Trophoblast cell (in vitro differentiated cells and primary cell): ENCODE measurements around the gene TSSC4.

ENCODE experiments used
- DNase-seq, 2 donors: peaks; one replicate each; pipeline ENCODE4 v3.0.0-alpha.2; 2016
- H2AFZ ChIP-seq: 2 replicates; pipeline ENCODE4 v1.6.1; 2013; ENCODE audit warnings: low read length, moderate library complexity, mild to moderate bottlenecking; ENCODE audit not compliant: insufficient read depth, poor library complexity
- H2AK5ac ChIP-seq: 2 replicates; pipeline ENCODE4 v1.6.1; 2013; ENCODE audit warnings: mild to moderate bottlenecking, low read length
- H2BK120ac ChIP-seq: 2 replicates; pipeline ENCODE4 v1.6.1; 2013; ENCODE audit warnings: low read length, mild to moderate bottlenecking, moderate library complexity; ENCODE audit not compliant: insufficient read depth, poor library complexity
- H2BK12ac ChIP-seq: 2 replicates; pipeline ENCODE4 v1.6.1; 2013; ENCODE audit warnings: mild to moderate bottlenecking, low read length, moderate library complexity
- H2BK5ac ChIP-seq: 2 replicates; pipeline ENCODE4 v1.6.1; 2013; ENCODE audit warnings: low read length, low read depth, moderate library complexity, mild to moderate bottlenecking; ENCODE audit not compliant: poor library complexity
- H3K14ac ChIP-seq: 2 replicates; pipeline ENCODE4 v1.6.1; 2013; ENCODE audit warnings: mild to moderate bottlenecking, low read length
- H3K18ac ChIP-seq: 2 replicates; pipeline ENCODE4 v1.6.1; 2013; ENCODE audit warnings: mild to moderate bottlenecking, low read length
- H3K23ac ChIP-seq: 2 replicates; pipeline ENCODE4 v1.6.1; 2013; ENCODE audit warnings: low read length
- H3K27ac ChIP-seq: 2 replicates; pipeline ENCODE4 v1.5.1; 2013; ENCODE audit warnings: low read depth, mild to moderate bottlenecking, inconsistent platforms, low read length, moderate library complexity
- H3K27me3 ChIP-seq: 2 replicates; pipeline ENCODE4 v1.6.1; 2013; ENCODE audit warnings: inconsistent platforms, mild to moderate bottlenecking, low read length, moderate library complexity; ENCODE audit not compliant: insufficient read depth
- H3K36me3 ChIP-seq, 2 experiments: 1 replicate in 1 of 2; 2 replicates in 1 of 2; pipeline ENCODE4 v1.6.1; 2013; ENCODE audit warnings: low read length in 2 of 2, mild to moderate bottlenecking in 2 of 2, moderate library complexity in 1 of 2; ENCODE audit not compliant: insufficient read depth in 2 of 2, control insufficient read depth in 1 of 2
- H3K4ac ChIP-seq: 2 replicates; pipeline ENCODE4 v1.6.1; 2013; ENCODE audit warnings: low read depth, mild to moderate bottlenecking, low read length, moderate library complexity
- H3K4me1 ChIP-seq, 2 experiments: 1 replicate in 1 of 2; 2 replicates in 1 of 2; pipeline ENCODE4 v1.6.1; 2013; ENCODE audit warnings: low read length in 2 of 2, mild to moderate bottlenecking in 2 of 2, moderate library complexity in 1 of 2; ENCODE audit not compliant: insufficient read depth in 2 of 2, control insufficient read depth in 1 of 2
- H3K4me2 ChIP-seq: 2 replicates; pipeline ENCODE4 v1.6.1; 2013; ENCODE audit warnings: inconsistent platforms, mild to moderate bottlenecking, low read length, moderate library complexity
- H3K4me3 ChIP-seq: 2 replicates; pipeline ENCODE4 v1.5.1; 2013; ENCODE audit warnings: mild to moderate bottlenecking, low read depth, low read length, inconsistent platforms
- H3K79me1 ChIP-seq: one replicate; pipeline ENCODE4 v1.6.1; 2013; ENCODE audit warnings: low read length
- H3K79me2 ChIP-seq: 2 replicates; pipeline ENCODE4 v1.6.1; 2013; ENCODE audit warnings: low read length, mild to moderate bottlenecking; ENCODE audit not compliant: control insufficient read depth, insufficient read depth, poor library complexity
- H3K9ac ChIP-seq: 2 replicates; pipeline ENCODE4 v1.6.1; 2013; ENCODE audit warnings: mild to moderate bottlenecking, low read length
- H3K9me3 ChIP-seq: 2 replicates; pipeline ENCODE4 v1.6.1; 2013; ENCODE audit warnings: low read depth, mild to moderate bottlenecking, control low read depth, inconsistent platforms, low read length; ENCODE audit not compliant: insufficient read depth
- H4K12ac ChIP-seq: 2 replicates; pipeline ENCODE4 v1.6.1; 2013; ENCODE audit warnings: low read depth, mild to moderate bottlenecking, low read length, moderate library complexity
- H4K8ac ChIP-seq: 2 replicates; pipeline ENCODE4 v1.6.1; 2013; ENCODE audit warnings: low read depth, mild to moderate bottlenecking, low read length, moderate library complexity
- H4K91ac ChIP-seq: one replicate; pipeline ENCODE4 v1.6.1; 2013; ENCODE audit warnings: low read depth, mild to moderate bottlenecking, low read length, moderate library complexity
- WGBS: extraction: QIAGEN DNeasy Blood & Tissue Kit; methylation state at CpG from one replicate; pipeline ENCODE4 v1.1.7; 2013; ENCODE audit warnings: missing lambda C conversion rate; ENCODE audit not compliant: insufficient read length, insufficient coverage; ENCODE audit errors: extremely low coverage; 5-methylcytosine and 5-hydroxymethylcytosine counted together

Gene TSSC4

GRCh38 chr11:2406878-2407410 lies 6.4 kb downstream of the TSSC4 start:
- H2AK5ac ChIP-seq = no peak overlapping the region
- no peak overlapping the region for H2BK12ac ChIP-seq
- no peak overlapping the region for H3K14ac ChIP-seq
- no peak overlapping the region for H2AFZ ChIP-seq
- no peak overlapping the region for H2BK120ac ChIP-seq
- H3K9ac ChIP-seq = no peak overlapping the region
- H3K4ac ChIP-seq = no peak overlapping the region
- no peaks in the 10 kb centered on the region for H3K9me3 ChIP-seq
- H3K4me1 ChIP-seq = no peaks in the 10 kb centered on the region
- no peak overlapping the region for H4K91ac ChIP-seq
- H3K27me3 ChIP-seq = no peaks in the 10 kb centered on the region
- H4K12ac ChIP-seq = no peak overlapping the region
- peaks cover 20 to 21% of the 10 kb centered on the region in 2 experiments for H3K36me3 ChIP-seq
- no peak overlapping the region for H4K8ac ChIP-seq
- no peak overlapping the region for H3K4me3 ChIP-seq
- no peaks in the 10 kb centered on the region for H3K79me1 ChIP-seq
- H3K23ac ChIP-seq = no peak overlapping the region
- H3K4me2 ChIP-seq = no peak overlapping the region
- no peak overlapping the region for H2BK5ac ChIP-seq
- DNase-seq = no peak
- no peak overlapping the region for H3K18ac ChIP-seq
- no CpG with 5 or more reads among the region's 24 CpGs for WGBS
- H3K27ac ChIP-seq = no peak overlapping the region
- no peaks in the 10 kb centered on the region for H3K79me2 ChIP-seq

GRCh38 chr11:2408671-2409070 lies 8.1 kb downstream of the TSSC4 start:
- Histone ChIP-seq H4K8ac (no peak overlapping the region), H2BK120ac (no peak overlapping the region), H3K18ac (no peak overlapping the region), H3K79me2 (no peaks in the 10 kb centered on the region), H3K4me1 (no peaks in the 10 kb centered on the region), H3K4ac (no peak overlapping the region), H3K9me3 (no peaks in the 10 kb centered on the region), H3K4me2 (no peak overlapping the region), H2BK12ac (no peak overlapping the region), H3K27ac (no peak overlapping the region), H2AFZ (no peak overlapping the region), H3K9ac (no peak overlapping the region), H3K4me3 (no peak overlapping the region), H4K12ac (no peak overlapping the region), H2BK5ac (no peak overlapping the region), H3K27me3 (no peaks in the 10 kb centered on the region), H3K14ac (no peak overlapping the region), H3K23ac (no peak overlapping the region), H3K79me1 (no peaks in the 10 kb centered on the region), H2AK5ac (no peak overlapping the region), H3K36me3 (peaks cover 3 to 4% of the 10 kb centered on the region in 2 experiments), H4K91ac (no peak overlapping the region)
- DNase-seq = no peak
- no CpG with 5 or more reads among the region's 11 CpGs for WGBS

- no peak overlapping the region for H3K18ac ChIP-seq
- H3K79me2 ChIP-seq = no peaks in the 10 kb centered on the region
- no peak overlapping the region for H3K23ac ChIP-seq
- H3K9ac ChIP-seq = no peak overlapping the region
- H4K8ac ChIP-seq = no peak overlapping the region
- H3K4me3 ChIP-seq = no peak overlapping the region
- H4K91ac ChIP-seq = no peak overlapping the region
- H2AK5ac ChIP-seq = no peak overlapping the region
- no peak overlapping the region for H3K4ac ChIP-seq
- DNase-seq = no peak
- no peak overlapping the region for H2BK12ac ChIP-seq
- no peak overlapping the region for H3K4me2 ChIP-seq
- no peak overlapping the region for H2AFZ ChIP-seq
- no peaks in the 10 kb centered on the region for H3K79me1 ChIP-seq
- H2BK5ac ChIP-seq = no peak overlapping the region
- no peak overlapping the region for H4K12ac ChIP-seq
- H3K4me1 ChIP-seq = no peaks in the 10 kb centered on the region
- no peak overlapping the region for H3K27ac ChIP-seq
- no CpG with 5 or more reads among the region's 16 CpGs for WGBS
- H3K36me3 ChIP-seq = no peaks in the 10 kb centered on the region
- no peaks in the 10 kb centered on the region for H3K27me3 ChIP-seq
- no peak overlapping the region for H2BK120ac ChIP-seq
- H3K9me3 ChIP-seq = no peaks in the 10 kb centered on the region
- H3K14ac ChIP-seq = no peak overlapping the region
These were observed 8.6 kb downstream of the TSSC4 start for GRCh38 chr11:2409126-2409525.

- no peak overlapping the region for H3K27ac ChIP-seq
- H4K8ac ChIP-seq = no peak overlapping the region
- H3K4me3 ChIP-seq = no peak overlapping the region
- H2BK120ac ChIP-seq = no peak overlapping the region
- H2AK5ac ChIP-seq = no peak overlapping the region
- WGBS = no CpG with 5 or more reads among the region's 42 CpGs
- H3K36me3 ChIP-seq = no peaks in the 10 kb centered on the region
- H3K4ac ChIP-seq = no peak overlapping the region
- no peaks in the 10 kb centered on the region for H3K27me3 ChIP-seq
- no peaks in the 10 kb centered on the region for H3K9me3 ChIP-seq
- no peak overlapping the region for H4K91ac ChIP-seq
- no peak overlapping the region for H2BK5ac ChIP-seq
- H2BK12ac ChIP-seq = no peak overlapping the region
- no peak overlapping the region for H3K4me2 ChIP-seq
- no peak overlapping the region for H4K12ac ChIP-seq
- no peak for DNase-seq
- H3K14ac ChIP-seq = no peak overlapping the region
- H3K18ac ChIP-seq = no peak overlapping the region
- no peak overlapping the region for H3K9ac ChIP-seq
- no peaks in the 10 kb centered on the region for H3K79me1 ChIP-seq
- H3K79me2 ChIP-seq = no peaks in the 10 kb centered on the region
- no peaks in the 10 kb centered on the region for H3K4me1 ChIP-seq
- no peak overlapping the region for H3K23ac ChIP-seq
- no peak overlapping the region for H2AFZ ChIP-seq
These were observed 9.3 kb downstream of the TSSC4 start for GRCh38 chr11:2409611-2410468.
